K562 (cell line): Measurements from ENCODE around the gene ATXN1. TPM values are rescaled to one million over a fixed set of nuclear protein-coding genes. Genes with fewer than 3 reads are reported as not detected.

ENCODE experiments used
- ATAC-seq: fragments of 200-7000 bp; cut with Tn5 transposase; 3 replicates; pipeline ENCODE4 v1.9.1; 2020; ENCODE audit warnings: moderate library complexity
- BruUV-seq: library from RNA; stranded (reverse); fragments of 400-500 nt; replicated peaks from 2 replicates; lab custom pipeline; 2021; lab: Mats Ljungman, UMichigan
- CTCF ChIA-PET: fragments of 300-600 bp; formaldehyde crosslinking; extraction: SDS; loops from one replicate; lab custom pipeline; 2021; ENCODE audit warnings: low intra/inter-chr PET ratio; lab: Yijun Ruan, JAX
- POLR2A ChIA-PET: fragments of 300-600, 350-650 bp; sonication (Branson Sonifier 250); formaldehyde crosslinking; extraction: SDS; loops from one replicate; lab custom pipeline; 2021; ENCODE audit warnings: antibody characterized with exemption, inconsistent platforms; lab: Yijun Ruan, JAX
- DNase-seq, 4 experiments: peaks; one replicate each; pipeline versions ENCODE4 v3.0.0 to v3.0.0-alpha.2; 2011 to 2018; ENCODE audit warnings: low spot score in 3 of 4, mixed read lengths in 3 of 4; ENCODE audit errors: extremely low read depth in 1 of 4
- FAIRE-seq: peaks from 2 replicates; lab custom pipeline; 2011; peaks lifted over from hg19 to GRCh38; lab: Jason Lieb, UNC
- H2AFZ ChIP-seq: 2 replicates; pipeline ENCODE4 v1.6.0; 2011; ENCODE audit warnings: low read depth, low read length, control low read depth, inconsistent platforms
- H3K27ac ChIP-seq: fragments of 200-600 bp; 3 replicates; pipeline ENCODE4 v1.8.0; 2011; ENCODE audit warnings: low read depth, mild to moderate bottlenecking, control low read depth, inconsistent platforms, low read length, moderate library complexity, mixed read lengths; ENCODE audit errors: extremely low read depth
- H3K27me3 ChIP-seq, 2 experiments: fragments of 300-600 bp in 1 of 2; 2 replicates in 1 of 2; 3 replicates in 1 of 2; pipeline versions ENCODE4 v1.6.0 to v1.8.0; 2011; ENCODE audit warnings: inconsistent platforms in 2 of 2, low read length in 2 of 2, mild to moderate bottlenecking in 1 of 2, mixed read lengths in 1 of 2, moderate library complexity in 1 of 2; ENCODE audit not compliant: control insufficient read depth in 2 of 2, insufficient read depth in 2 of 2
- H3K36me3 ChIP-seq: fragments of 300-600 bp; 3 replicates; pipeline ENCODE4 v1.8.0; 2011; ENCODE audit warnings: mild to moderate bottlenecking, low read length, inconsistent platforms; ENCODE audit not compliant: control insufficient read depth, insufficient read depth
- H3K4me1 ChIP-seq, 2 experiments: fragments of 200-600 bp in 1 of 2; replicated peaks in 1 of 2; 2 replicates in 1 of 2; 3 replicates in 1 of 2; pipeline versions ENCODE4 v1.5.1 to v1.8.0; 2011; ENCODE audit warnings: inconsistent platforms in 2 of 2, low read length in 2 of 2, mild to moderate bottlenecking in 1 of 2, mixed read lengths in 1 of 2, moderate library complexity in 1 of 2; ENCODE audit not compliant: control insufficient read depth in 2 of 2, insufficient read depth in 2 of 2
- H3K4me2 ChIP-seq: 2 replicates; pipeline ENCODE4 v1.6.1; 2011; ENCODE audit warnings: low read length, control low read depth, inconsistent platforms, mixed read lengths; ENCODE audit not compliant: insufficient read depth
- H3K4me3 ChIP-seq: fragments of 200-600 bp; sonication (generic), shearing (Covaris generic); 2 replicates; pipeline ENCODE4 v1.5.1; 2016; ENCODE audit warnings: control low read depth, inconsistent platforms
- H3K79me2 ChIP-seq: fragments of 200-600 bp; 3 replicates; pipeline ENCODE4 v1.8.0; 2011; ENCODE audit warnings: low read length, inconsistent platforms; ENCODE audit not compliant: control insufficient read depth, insufficient read depth
- H3K9ac ChIP-seq, 2 experiments: 2 replicates each; pipeline versions ENCODE4 v1.6.0 to v1.6.1; 2011; ENCODE audit warnings: low read depth in 2 of 2, low read length in 2 of 2, control low read depth in 1 of 2, inconsistent platforms in 1 of 2, mild to moderate bottlenecking in 1 of 2, mixed read lengths in 1 of 2; ENCODE audit not compliant: insufficient read depth in 1 of 2
- H3K9me1 ChIP-seq: one replicate; pipeline ENCODE4 v1.6.0; 2011; ENCODE audit warnings: inconsistent platforms, mild to moderate bottlenecking, low read length, moderate library complexity; ENCODE audit not compliant: control insufficient read depth, insufficient read depth
- H3K9me3 ChIP-seq: replicated peaks from 2 replicates; pipeline ENCODE4 v1.5.1; 2011; ENCODE audit warnings: low read depth, low read length, inconsistent platforms; ENCODE audit not compliant: control insufficient read depth, insufficient read depth
- H4K20me1 ChIP-seq: replicated peaks from 2 replicates; pipeline ENCODE4 v1.6.1; 2011; ENCODE audit warnings: low read length, inconsistent platforms, mixed read lengths; ENCODE audit not compliant: control insufficient read depth, insufficient read depth
- BRD4 ChIP-seq: fragments of 200-600 bp; sonication (generic); IDR thresholded peaks from 2 replicates; pipeline ENCODE4 v1.6.1; 2017; ENCODE audit warnings: inconsistent platforms
- CAMTA2 ChIP-seq: fragments of 250-450 bp; sonication (Bioruptor Pico); conservative IDR thresholded peaks from 2 replicates; pipeline ENCODE4 v1.5.1; 2022
- CCNT2 ChIP-seq: IDR thresholded peaks from 2 replicates; pipeline ENCODE4 v1.6.1; 2011; ENCODE audit warnings: borderline replicate concordance, low read depth, mild to moderate bottlenecking, moderate library complexity, mixed read lengths, low read length; ENCODE audit not compliant: insufficient read length; ENCODE audit errors: extremely low read depth
- KDM2B ChIP-seq: fragments of 250-450 bp; sonication (Bioruptor Pico); IDR thresholded peaks from 2 replicates; pipeline ENCODE4 v1.8.0; 2021; ENCODE audit warnings: mild to moderate bottlenecking, moderate library complexity
- MECOM ChIP-seq: fragments of 250-450 bp; sonication (Bioruptor Pico); IDR thresholded peaks from 2 replicates; pipeline ENCODE4 v1.8.0; 2022; ENCODE audit warnings: inconsistent platforms
- MYC ChIP-seq, 2 experiments: fragments of 250-450 bp in 1 of 2; sonication (Bioruptor Pico) in 1 of 2; IDR thresholded peaks; 2 replicates each; pipeline versions ENCODE4 v1.5.1 to v1.6.1; 2012 to 2021; ENCODE audit warnings: low read depth in 2 of 2, borderline replicate concordance in 1 of 2, improper control_type of control experiment in 1 of 2, low read length in 1 of 2, mild to moderate bottlenecking in 1 of 2, moderate library complexity in 1 of 2
- PATZ1 ChIP-seq: fragments of 250-450 bp; sonication (Bioruptor Pico); IDR thresholded peaks from 2 replicates; pipeline ENCODE4 v1.5.0; 2020; ENCODE audit warnings: mild to moderate bottlenecking, borderline replicate concordance
- THRB ChIP-seq: fragments of 450-650 bp; formaldehyde crosslinking; conservative IDR thresholded peaks from 2 replicates; pipeline ENCODE4 v1.4.0; 2022; ENCODE audit warnings: mild to moderate bottlenecking, missing genetic modification characterization
- ZNF224 ChIP-seq: sonication (generic); formaldehyde crosslinking; IDR thresholded peaks from 2 replicates; pipeline ENCODE4 v1.8.0; 2022; ENCODE audit warnings: mild to moderate bottlenecking, missing genetic modification reagents
- WGBS: fragments of 100-300 bp; shearing (Covaris generic); methylation state at CpG from one replicate; pipeline ENCODE4 v1.1.6; 2016; ENCODE audit warnings: low coverage, mixed read lengths; ENCODE audit not compliant: insufficient coverage; ENCODE audit errors: missing lambda C conversion rate; 5-methylcytosine and 5-hydroxymethylcytosine counted together
- in situ Hi-C: fragments of 300-500 bp; cut with MboI; formaldehyde crosslinking; loops from 4 replicates; pipeline ENCODE4 v1.15.0; 2018; ENCODE audit warnings: inconsistent platforms, mixed read lengths
- intact Hi-C: fragments of 100-400 bp; cut with micrococcal nuclease; formaldehyde crosslinking; loops from 2 replicates; pipeline ENCODE4 v1.14.2; 2022
- polyA plus RNA-seq, 8 experiments: library from polyadenylated mRNA; depleted of rRNA in 4 of 8; stranded (reverse) in 5 of 8; unstranded in 3 of 8; fragments of >200 nt; fragmentation: Nextera tagmentation in 2 of 8; fragmentation: Illumina TruSeq in 1 of 8; extraction: Ambion mirVana in 2 of 8; extraction: Trizol in 1 of 8; gene quantifications; 2 replicates each; pipeline versions ENCODE4 v1.2.1 to v1.2.3, GENCODE V29; 2011 to 2014; ENCODE audit warnings: inconsistent platforms in 1 of 8, missing spikeins in 1 of 8
- total RNA-seq, 7 experiments: library from RNA; depleted of rRNA in 6 of 7; stranded (reverse); fragments of >200 nt in 6 of 7; fragmentation: Illumina TruSeq in 2 of 7; extraction: Trizol in 2 of 7; gene quantifications; 2 replicates each; pipeline versions ENCODE4 v1.2.1 to v1.2.3, GENCODE V29; 2011 to 2021; ENCODE audit warnings: low replicate concordance in 1 of 7

ATXN1 gene
- total and polyA plus RNA-seq, 9 of the 15 experiments (the other 6 are each of a cell fraction or from before 2014, with no cell fraction given) = under 0.01 to 1.2 (median 0.58) TPM

GRCh38 chr6:16539086-16539931 is 222.0 kb downstream of the ATXN1 start:
- no peaks in the 10 kb centered on the region for H4K20me1 ChIP-seq
- FAIRE-seq = no peak

More at GRCh38 chr6:16539086-16539931, 222.0 kb downstream of the ATXN1 start:
- Histone ChIP-seq H3K4me2 (no peak overlapping the region), H3K4me3 (no peak overlapping the region), H3K36me3 (no peaks in the 10 kb centered on the region), H3K9me3 (no peaks in the 10 kb centered on the region), H3K4me1 (no peaks in the 10 kb centered on the region), H2AFZ (no peak overlapping the region), H3K9ac (no peak overlapping the region), H3K27ac (no peak overlapping the region), H3K9me1 (no peaks in the 10 kb centered on the region), H3K79me2 (no peaks in the 10 kb centered on the region), H3K27me3 (peaks cover 1 to 28% of the 10 kb centered on the region in 2 experiments; a peak in 3 of 5 replicates)
- 0% methylated on average over 8 of the region's 8 CpGs for WGBS
- ChIA-PET CTCF (no interaction called here), POLR2A (no interaction called here)
- in situ Hi-C loops = no loop called here
- intact Hi-C loops = no loop called here
- ATAC-seq (no peak), DNase-seq (no peak)
- BruUV-seq = no TSS peak
- TF ChIP-seq ZNF224 (CRISPR knock-in tag) = no peak
- TF ChIP-seq MYC (IDR thresholded peaks at IDR 0.05; ENCODE audit: low read depth, low read length) = no peak
- no peak for TF ChIP-seq MYC (CRISPR knock-in tag; IDR thresholded peaks at IDR 0.05; ENCODE audit: borderline replicate concordance, low read depth)
- TF ChIP-seq KDM2B (CRISPR knock-in tag) = no peak
- TF ChIP-seq THRB (CRISPR knock-in tag) = no peak
- TF ChIP-seq PATZ1 (CRISPR knock-in tag) = no peak
- no peak for TF ChIP-seq CCNT2
- TF ChIP-seq BRD4 = no peak
- TF ChIP-seq CAMTA2 (CRISPR knock-in tag) = no peak
- TF ChIP-seq MECOM (CRISPR knock-in tag) = no peak
